ENCODE results near the gene OR5F1. TPM values are rescaled to one million over a fixed set of nuclear protein-coding genes. Genes with fewer than 3 reads are reported as not detected.

OR5F1 gene
- total RNA-seq, result not detected

DNA sequence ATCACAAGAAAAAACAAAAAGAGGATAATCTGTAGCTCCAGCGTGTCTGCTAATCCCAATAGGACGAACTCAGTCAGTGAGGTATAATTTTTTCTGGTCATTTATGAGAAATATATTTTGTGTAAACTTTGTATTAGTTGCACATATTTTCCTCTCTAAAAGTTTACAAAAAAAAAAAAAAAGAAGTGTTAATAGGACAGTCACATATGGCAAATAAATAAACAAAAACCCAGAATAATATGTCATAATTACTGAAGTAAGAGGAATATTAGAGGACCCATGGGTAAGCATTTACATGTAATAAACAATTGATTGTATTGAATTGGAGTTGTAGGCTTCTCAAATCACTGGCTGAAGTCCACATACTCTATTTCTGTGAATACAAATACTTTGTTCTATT is at the start of gene OR5F1:
Gene OR5F1 (minus strand): TSS at position 101 of the 400 bp plus-strand sequence. CDS start 0 bp downstream, at position 101.
- H3K4me1 ChIP-seq, result no peaks in the 10 kb centered on the region
- H3K27me3 ChIP-seq, result no peaks in the 10 kb centered on the region
- H3K27ac ChIP-seq, result no peak within 1 kb of the TSS
- no peaks in the 10 kb centered on the region for H3K9me3 ChIP-seq
- no peak within 1 kb of the TSS for H3K4me3 ChIP-seq
- DNase-seq, result no peak
- intact Hi-C loops (cut with DNase I; ENCODE audit: low total_unique reads), result no loop called here
- H3K36me3 ChIP-seq, result no peaks in the 10 kb centered on the region
- 59 to 60% methylated on average over 2 of the region's 2 CpGs for WGBS, 2 donors (ENCODE audit: low coverage in 1 of 2)
- in situ Hi-C loops (cut with MboI; ENCODE audit: low pct_ligation_motif_present in 1 of 4, low pct_unique_long_range_greater_than_20kb in 1 of 4, low sequenced_read_pairs in 3 of 4), result no loop called here
- TF ChIP-seq, protein P1, sequence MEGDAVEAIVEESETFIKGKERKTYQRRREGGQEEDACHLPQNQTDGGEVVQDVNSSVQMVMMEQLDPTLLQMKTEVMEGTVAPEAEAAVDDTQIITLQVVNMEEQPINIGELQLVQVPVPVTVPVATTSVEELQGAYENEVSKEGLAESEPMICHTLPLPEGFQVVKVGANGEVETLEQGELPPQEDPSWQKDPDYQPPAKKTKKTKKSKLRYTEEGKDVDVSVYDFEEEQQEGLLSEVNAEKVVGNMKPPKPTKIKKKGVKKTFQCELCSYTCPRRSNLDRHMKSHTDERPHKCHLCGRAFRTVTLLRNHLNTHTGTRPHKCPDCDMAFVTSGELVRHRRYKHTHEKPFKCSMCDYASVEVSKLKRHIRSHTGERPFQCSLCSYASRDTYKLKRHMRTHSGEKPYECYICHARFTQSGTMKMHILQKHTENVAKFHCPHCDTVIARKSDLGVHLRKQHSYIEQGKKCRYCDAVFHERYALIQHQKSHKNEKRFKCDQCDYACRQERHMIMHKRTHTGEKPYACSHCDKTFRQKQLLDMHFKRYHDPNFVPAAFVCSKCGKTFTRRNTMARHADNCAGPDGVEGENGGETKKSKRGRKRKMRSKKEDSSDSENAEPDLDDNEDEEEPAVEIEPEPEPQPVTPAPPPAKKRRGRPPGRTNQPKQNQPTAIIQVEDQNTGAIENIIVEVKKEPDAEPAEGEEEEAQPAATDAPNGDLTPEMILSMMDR (IDR thresholded peaks at IDR 0.05), result no peak

DNA sequence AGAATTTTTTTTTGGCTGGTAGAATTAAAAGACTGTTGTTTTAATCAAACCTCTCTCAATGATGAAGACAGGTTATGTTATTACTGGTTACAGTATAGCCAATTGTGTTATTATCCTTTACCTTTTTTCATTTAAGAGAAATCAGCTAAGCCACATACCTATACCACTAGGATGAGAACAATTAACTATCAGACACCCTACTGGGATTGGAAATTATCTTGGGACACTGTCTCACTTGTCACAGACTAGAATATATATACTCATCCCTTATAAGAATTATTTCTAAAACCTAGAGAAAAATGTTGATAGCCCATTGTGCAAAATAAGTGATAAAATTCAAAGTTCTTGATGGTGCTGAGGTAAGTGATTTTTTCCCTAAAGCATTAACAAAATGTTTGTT is 32.9 kb upstream of the OR5F1 start, which contains the start of gene OR5AS1:
Gene OR5AS1 (plus strand): TSS at position 301 of the 400 bp plus-strand sequence. CDS start 2,765 bp downstream, outside the sequence.
- Histone ChIP-seq H3K27me3 (no peaks in the 10 kb centered on the region), H3K36me3 (no peaks in the 10 kb centered on the region), H3K9me3 (no peaks in the 10 kb centered on the region), H3K4me1 (no peaks in the 10 kb centered on the region), H3K4me3 (no peak within 1 kb of the TSS), H3K27ac (no peak within 1 kb of the TSS)
- TF ChIP-seq POLR2AphosphoS5 (IDR thresholded peaks at IDR 0.05) (no peak), EP300 (IDR thresholded peaks at IDR 0.05; ENCODE audit: low read depth) (no peak), POLR2A (IDR thresholded peaks at IDR 0.05) (no peak)
- TF ChIP-seq, protein P1 (IDR thresholded peaks at IDR 0.05), result no peak
- DNase-seq, result no peak
- in situ Hi-C loops (cut with MboI; ENCODE audit: low pct_ligation_motif_present in 1 of 4, low pct_unique_long_range_greater_than_20kb in 1 of 4, low sequenced_read_pairs in 3 of 4) (no loop called here), intact Hi-C loops (cut with DNase I; ENCODE audit: low total_unique reads) (no loop called here)

DNA sequence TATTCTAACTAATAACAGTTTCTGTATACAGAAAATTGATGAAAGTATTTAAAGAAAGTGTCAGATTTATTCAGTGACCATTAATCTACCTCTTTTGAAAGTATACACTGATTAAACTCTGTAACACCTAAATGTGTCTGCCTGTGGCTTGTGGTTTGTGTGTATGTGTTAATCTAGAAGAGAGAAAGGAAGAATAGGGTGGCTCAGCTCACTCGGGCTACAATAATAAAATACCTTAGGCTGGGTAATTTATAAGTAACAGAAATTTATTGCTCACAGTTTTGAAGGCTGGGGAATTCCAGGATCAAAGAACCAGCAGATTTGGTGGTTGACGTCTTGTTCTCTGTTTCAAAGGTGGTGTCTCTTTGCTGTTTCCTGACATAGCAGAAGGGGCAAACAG is 19.4 kb upstream of the OR5F1 start:
- TF ChIP-seq, protein P1 (IDR thresholded peaks at IDR 0.05), result no peak
- TF ChIP-seq POLR2A (IDR thresholded peaks at IDR 0.05) (no peak), EP300 (IDR thresholded peaks at IDR 0.05; ENCODE audit: low read depth) (no peak), POLR2AphosphoS5 (IDR thresholded peaks at IDR 0.05) (no peak)

DNA sequence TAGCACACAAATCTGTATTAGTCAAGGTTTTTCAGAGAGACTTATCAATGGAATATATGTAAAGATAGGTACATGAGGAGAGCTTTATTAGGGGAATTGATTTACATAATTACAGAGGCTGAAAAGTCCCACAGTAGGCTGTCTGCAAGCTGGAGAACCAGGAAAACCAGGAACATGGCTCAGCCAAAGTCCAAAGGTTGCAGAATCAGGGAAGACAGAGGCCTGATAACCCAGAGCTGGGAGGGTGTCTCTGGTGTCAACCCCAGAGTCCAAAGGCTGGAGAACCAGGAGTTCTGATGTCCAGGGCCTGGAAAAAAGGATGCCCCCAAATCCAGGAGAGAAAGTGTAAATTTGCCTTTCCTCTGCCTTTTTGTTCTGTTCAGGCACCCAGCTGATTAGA is 16.3 kb upstream of the OR5F1 start:
- in situ Hi-C loops (cut with MboI; ENCODE audit: low pct_ligation_motif_present in 1 of 4, low pct_unique_long_range_greater_than_20kb in 1 of 4, low sequenced_read_pairs in 3 of 4), result no loop called here
- DNase-seq, result no peak
- H3K27me3 ChIP-seq, result no peaks in the 10 kb centered on the region
- TF ChIP-seq, protein P1 (IDR thresholded peaks at IDR 0.05), result no peak
- TF ChIP-seq POLR2A (IDR thresholded peaks at IDR 0.05), result no peak
- TF ChIP-seq EP300 (IDR thresholded peaks at IDR 0.05; ENCODE audit: low read depth), result no peak
- no peak for TF ChIP-seq POLR2AphosphoS5 (IDR thresholded peaks at IDR 0.05)
- intact Hi-C loops (cut with DNase I; ENCODE audit: low total_unique reads), result no loop called here
- H3K4me3 ChIP-seq, result no peak overlapping the region
- H3K9me3 ChIP-seq, result peaks cover 0 to 3% of the 10 kb centered on the region in 2 donors
- no peak overlapping the region for H3K27ac ChIP-seq
- H3K36me3 ChIP-seq, result no peaks in the 10 kb centered on the region
- H3K4me1 ChIP-seq, result no peaks in the 10 kb centered on the region

More for the DNA sequence above, 19.4 kb upstream of the OR5F1 start:
- no peaks in the 10 kb centered on the region for H3K36me3 ChIP-seq
- H3K27me3 ChIP-seq, result no peaks in the 10 kb centered on the region
- H3K4me1 ChIP-seq, result no peaks in the 10 kb centered on the region
- intact Hi-C loops (cut with DNase I; ENCODE audit: low total_unique reads), result no loop called here
- H3K27ac ChIP-seq, result no peak overlapping the region
- 28 to 36% methylated on average over 2 of the region's 2 CpGs for WGBS, 2 donors (ENCODE audit: low coverage in 1 of 2)
- H3K9me3 ChIP-seq, result peaks cover 0 to 3% of the 10 kb centered on the region in 2 donors
- DNase-seq, result no peak
- H3K4me3 ChIP-seq, result no peak overlapping the region
- in situ Hi-C loops (cut with MboI; ENCODE audit: low pct_ligation_motif_present in 1 of 4, low pct_unique_long_range_greater_than_20kb in 1 of 4, low sequenced_read_pairs in 3 of 4), result no loop called here

All from transverse colon (tissue), 4 donors.